NCI-H2196 (cell line): ENCODE measurements around the gene DDAH2.
A peak's percentile ranks its signal among the peaks of the same experiment; 100 is the strongest.
"Not testable (repeated sequence)": the region's sequence is repeated elsewhere in the genome, so short reads cannot be mapped to it uniquely, and the experiment has no call there.

ENCODE experiments used
- DNase-seq: peaks from one replicate; lab custom pipeline; 2025; ENCODE audit not compliant: unreplicated experiment; lab: John Stamatoyannopoulos, UW

DDAH2 gene

DNA sequence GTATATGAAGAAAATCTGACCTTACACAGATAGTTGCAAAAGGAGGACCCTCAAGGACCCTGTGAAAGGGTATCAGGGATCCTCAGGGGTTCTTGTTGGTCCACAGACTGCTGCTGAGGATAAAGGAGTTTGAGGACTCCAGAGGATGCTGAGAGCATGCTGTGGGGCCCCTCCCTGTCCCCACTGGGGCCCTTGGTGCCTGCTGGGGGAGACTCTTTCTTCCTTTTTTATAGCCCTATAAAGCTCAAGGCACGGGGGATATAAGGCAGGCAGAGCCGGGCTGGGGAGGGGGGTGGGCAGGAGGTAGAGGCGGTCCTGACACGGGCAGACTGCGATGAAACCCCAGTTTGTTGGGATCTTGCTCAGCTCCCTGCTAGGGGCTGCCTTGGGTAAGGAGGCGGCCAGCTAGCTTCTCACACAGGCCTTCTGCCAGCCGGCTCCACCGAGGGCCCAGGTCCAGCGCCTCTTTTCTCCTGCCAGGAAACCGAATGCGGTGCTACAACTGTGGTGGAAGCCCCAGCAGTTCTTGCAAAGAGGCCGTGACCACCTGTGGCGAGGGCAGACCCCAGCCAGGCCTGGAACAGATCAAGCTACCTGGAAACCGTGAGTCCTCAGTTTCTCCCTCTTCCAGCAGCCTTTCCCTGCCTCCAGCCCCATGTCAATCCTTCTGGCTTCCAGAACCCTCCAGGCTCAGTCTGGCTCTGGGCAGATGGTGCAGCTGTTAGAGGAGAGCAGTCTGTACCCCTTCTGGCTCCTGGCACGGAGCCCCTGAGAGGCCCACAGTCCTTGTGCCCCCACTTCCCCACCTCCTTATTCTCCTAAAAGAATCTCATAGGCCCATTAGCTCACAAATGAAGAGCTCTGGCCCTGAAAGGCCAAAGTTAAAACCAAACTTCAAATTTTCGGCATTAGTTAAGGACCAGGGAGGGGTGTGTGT is 13.8 kb downstream of the DDAH2 start, which contains the start of gene LY6G6D:
TSS of gene LY6G6D (plus strand) at position 327 of the 937 bp plus-strand sequence. CDS start at position 335, 8 bp downstream.
- DNase-seq, result no peak

DNA sequence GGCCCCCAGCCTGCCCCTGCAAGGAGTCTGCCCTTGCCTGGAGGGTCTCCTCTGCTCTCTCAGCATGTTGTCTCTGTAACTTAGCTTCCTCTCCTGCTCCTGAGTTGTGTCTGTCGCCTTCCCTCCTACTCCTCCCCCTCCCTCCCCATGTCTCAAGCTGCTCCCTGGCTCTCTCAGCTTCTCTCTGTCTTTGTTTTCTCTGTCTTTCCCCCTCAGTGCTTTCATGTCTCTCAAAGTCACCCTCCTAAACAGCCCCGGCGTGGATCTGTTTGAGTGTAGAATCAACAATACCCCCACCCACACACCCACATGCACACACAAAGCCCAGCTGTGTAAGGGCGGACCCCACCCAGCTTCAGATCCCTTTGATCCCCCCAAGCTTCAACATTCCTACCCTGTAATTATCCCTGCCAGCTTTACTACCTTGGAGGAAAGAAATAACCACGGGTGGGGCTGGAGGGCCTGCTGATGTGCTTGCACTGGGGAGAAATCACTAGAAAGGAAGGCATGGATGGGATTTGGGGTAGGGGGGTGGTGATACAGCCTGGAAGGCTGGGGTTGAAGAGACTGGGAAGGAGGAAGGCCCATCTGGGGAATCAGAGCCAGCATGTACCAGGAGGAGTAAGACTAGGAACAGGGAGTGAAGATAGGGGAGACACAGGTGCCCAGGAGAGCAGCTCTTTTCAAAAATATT is 15.0 kb downstream of the DDAH2 start:
- no peak for DNase-seq

DNA sequence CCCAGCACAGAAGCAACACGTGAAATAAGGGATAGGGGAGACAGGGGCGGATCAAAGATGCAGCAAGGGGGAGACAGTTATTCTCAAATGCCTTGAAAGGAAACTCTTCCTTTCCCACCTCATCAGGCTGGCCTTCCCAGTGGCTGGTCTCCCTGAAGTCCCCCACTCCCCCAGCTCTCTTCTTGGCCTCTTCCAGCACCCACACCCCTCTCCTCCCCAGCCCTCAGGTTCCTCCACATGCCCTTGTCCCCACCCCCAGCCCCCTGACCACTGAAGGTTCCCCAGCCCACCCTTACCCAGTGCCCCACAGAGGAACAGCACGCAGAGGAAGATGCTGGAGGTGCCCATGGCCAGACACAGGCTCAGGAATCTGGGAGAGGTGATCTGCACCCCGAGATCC is 15.6 kb downstream of the DDAH2 start:
- DNase-seq, result no peak

DNA sequence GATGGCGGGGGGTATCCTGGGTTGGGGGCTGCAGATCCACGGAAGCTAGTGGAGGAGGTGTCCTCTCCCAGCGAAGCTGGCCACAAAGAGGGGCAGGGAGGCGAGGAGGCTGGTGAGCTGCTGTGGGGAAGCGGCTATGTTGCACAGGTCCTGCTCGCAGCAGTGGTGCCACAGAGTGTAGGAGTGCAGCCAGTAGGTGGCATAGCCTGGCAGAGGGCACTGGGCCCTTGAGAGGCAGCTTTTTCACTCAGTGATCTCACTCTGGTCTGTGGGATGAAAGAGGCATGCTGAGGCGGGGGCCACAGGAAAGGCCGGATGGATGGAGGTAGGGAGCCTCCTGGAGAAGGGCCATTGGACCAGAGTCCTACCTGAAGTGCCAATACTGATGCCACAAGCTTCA is 16.8 kb downstream of the DDAH2 start:
- peak; percentile 16 for DNase-seq

DNA sequence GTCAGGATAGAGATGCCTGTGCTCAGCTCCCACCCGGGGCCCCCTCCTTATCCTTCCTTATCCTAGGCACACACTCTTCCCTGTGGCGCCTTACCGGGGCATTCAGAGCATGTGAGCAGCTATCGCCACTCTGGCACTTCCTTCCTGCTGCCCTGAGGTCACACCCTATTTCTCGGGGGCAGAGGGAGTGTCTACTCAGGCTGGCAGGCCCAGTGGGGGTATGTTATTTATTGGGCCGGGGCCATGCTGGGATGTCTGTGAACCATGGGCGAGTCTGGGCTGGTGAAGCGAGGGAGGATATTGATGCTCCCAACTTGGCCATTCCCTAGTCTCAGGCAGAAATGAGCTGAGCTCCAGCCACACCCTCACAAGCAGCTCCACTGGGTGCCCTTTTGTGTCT is 17.9 kb downstream of the DDAH2 start:
- DNase-seq, result no peak

DNA sequence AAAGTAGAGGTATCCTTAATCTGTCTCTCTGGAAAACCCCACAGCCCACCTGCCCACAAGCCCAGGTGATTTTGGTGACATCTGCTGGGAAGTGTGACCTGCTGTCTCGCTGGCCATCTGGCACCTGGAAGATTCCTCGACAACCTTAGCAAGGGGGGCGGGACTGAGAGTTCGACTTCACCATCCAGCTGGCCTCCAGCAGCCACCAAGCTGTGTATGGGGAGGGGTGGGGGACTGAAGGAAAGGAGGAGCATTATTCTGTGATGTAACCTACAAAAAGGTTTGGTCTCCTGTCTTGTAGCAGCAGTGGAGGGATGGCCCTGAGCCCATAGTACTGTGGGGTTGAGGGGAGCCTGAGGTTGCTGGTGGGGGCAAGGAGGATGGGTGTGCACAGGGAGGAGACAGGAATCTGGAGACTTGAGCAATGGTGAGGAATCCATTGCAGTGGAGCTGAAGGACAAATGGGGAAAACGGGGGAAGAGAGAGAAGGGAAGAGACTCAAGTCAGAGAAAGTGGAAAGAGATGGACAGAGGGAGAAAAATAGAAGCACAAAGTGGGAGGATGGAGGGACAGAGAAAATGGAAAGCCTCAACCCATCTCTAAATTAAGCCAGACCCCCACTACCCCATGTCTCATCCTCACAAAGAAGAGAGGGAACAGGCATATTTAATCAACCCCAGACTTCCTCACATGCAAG is 18.4 kb downstream of the DDAH2 start:
- DNase-seq, result no peak

DNA sequence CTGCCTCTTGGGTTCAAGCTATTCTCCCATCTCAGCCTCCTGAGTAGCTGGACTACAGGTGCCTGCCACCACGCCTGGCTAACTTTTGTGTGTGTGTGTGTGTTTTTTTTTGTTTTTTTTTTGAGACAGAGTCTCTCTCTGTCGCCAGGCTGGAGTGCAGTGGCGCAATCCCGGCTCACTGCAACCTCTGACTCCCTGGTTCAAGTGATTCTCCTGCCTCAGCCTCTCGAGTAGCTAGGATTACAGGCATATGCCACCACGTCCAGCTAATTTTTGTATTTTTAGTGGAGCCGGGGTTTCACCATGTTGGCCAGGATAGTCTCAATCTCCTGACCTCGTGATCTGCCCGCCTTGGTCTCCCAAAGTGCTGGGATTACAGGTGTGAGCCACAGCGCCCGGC is 19.9 kb downstream of the DDAH2 start:
- not testable (repeated sequence) for DNase-seq

DNA sequence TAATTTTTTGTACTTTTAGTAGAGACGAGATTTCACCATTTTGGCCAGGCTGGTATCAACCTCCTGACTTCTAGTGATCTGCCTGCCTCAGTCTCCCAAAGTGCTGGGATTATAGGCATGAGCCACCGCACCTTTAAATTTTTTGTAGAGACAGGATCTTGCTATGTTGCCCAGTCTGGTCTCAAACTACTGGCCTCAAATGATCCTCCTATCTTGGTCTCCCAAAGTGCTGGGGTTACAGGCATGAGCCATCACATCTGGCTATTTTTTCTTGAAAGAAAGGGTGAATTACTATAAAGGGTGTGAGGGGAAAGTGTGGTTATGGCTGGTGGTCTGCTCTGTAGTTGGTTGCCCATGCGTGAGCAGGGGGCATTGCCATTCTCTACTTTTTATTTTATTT is 20.9 kb downstream of the DDAH2 start:
- no peak for DNase-seq

DNA sequence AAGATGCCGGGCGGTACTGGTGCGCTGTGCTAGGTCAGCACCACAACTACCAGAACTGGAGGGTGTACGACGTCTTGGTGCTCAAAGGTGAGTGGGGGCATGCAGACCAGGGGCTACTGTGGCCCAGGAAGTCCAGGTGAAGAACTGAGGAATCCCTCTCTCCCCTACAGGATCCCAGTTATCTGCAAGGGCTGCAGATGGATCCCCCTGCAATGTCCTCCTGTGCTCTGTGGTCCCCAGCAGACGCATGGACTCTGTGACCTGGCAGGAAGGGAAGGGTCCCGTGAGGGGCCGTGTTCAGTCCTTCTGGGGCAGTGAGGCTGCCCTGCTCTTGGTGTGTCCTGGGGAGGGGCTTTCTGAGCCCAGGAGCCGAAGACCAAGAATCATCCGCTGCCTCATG is 21.4 kb downstream of the DDAH2 start:
- no peak for DNase-seq

DNA sequence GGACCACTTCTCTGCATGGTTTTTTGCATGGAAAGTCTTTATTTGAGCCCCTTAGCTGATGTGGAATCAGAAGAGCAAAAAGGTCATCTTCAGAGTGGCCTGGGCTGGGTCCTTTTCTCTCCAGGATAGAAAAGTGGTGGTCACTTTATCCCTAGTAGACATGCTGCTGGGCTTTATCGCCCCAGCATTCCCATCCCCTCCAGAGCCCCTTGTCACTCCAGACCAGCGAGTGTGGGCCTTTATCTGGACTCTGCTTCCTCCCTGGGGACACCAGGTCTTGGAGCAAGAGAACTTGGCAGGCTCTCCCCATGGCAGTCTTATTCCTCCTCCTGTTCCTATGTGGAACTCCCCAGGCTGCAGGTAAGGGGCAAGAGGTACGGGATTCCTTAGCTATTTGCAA is 22.5 kb downstream of the DDAH2 start, which contains the start of gene LY6G6F:
TSS of gene LY6G6F (plus strand) at position 268 of the 400 bp plus-strand sequence. CDS start at position 309, 41 bp downstream.
- DNase-seq, result no peak

DNA sequence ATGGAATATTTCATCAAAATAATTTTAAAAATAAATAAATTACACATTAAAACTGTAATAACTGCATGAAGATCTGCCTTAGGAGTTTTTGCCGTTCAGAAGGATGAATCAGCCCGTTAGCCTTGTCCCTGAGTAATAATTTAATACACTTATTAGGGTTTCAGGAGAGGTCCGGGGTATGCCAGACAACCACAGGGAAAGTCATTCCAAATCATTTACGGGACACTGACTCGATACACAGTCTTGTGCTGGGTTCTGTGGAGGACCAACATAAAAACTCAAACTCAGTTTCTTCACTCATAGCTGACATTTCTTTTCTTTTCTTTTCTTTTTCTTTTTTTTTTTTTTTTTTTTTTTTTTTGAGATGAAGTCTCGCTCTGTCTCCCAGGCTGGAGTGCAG is 23.2 kb downstream of the DDAH2 start:
- no peak for DNase-seq

DNA sequence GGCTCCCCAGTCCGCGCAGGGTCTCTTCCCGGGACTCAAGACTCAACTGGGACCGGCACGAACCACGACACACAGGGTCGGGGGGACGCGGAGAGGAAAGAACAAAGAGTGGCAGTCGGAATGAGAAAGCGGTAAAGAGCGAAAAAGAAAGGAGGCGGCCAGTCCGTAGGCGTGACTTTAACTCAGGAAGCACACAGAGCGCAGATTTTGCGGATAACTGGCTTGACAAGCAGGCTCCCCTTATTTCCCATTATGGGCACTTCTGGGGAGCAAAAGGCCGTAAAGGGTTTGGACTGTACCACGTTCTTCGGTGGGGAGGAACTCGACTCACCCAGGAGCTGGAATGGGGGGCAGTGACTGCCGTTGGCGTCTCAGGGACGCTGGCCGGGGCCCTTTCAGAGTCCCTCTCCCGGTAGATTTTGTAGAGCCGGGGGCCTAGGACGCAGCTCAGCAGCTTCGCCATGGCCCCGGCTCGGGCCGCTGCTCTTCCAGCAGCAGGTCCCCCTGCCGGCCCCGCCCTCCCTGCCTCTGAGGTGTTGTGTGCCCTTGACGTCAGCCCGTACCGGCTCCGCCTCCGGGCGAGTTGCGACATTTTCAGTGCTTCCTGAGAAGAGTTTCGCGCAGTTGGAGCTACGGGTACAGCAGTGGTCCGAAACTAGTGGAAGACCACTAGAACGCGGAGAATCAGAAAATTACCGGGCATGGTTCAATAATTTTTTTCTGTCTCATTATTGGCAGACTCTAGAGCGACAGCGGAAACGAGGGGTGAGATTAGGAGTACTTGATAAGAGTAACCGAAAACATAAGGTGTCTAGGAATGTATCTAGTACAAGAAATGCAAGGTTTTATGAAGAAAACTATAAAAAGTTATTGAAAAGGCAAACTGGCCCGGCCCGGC is 26.0 kb downstream of the DDAH2 start, which contains the start of gene ABHD16A:
TSS of gene ABHD16A (minus strand) at position 506 of the 898 bp plus-strand sequence. CDS start at position 463, 43 bp downstream.
- peak; percentile 97 for DNase-seq

DNA sequence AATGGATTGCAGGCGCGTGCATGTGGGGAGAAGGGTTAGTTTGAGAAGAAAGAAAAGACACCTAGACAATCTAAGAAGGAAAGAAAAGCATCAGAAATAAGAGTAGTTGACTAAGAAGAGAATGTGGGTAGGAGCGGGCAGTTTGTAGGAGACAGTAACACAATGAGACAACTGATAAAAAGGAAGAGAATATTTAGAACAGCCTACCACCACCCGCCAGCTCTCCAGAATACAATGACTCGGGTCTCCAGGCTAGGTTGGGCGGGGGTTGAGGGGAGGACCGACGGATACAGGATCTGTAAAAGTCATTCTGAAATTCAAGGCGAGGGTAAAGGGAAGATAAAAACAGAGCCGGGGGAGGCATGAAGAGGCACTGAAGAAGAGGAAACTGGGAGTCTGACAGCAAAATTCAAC is 26.7 kb downstream of the DDAH2 start:
- no peak for DNase-seq

DNA sequence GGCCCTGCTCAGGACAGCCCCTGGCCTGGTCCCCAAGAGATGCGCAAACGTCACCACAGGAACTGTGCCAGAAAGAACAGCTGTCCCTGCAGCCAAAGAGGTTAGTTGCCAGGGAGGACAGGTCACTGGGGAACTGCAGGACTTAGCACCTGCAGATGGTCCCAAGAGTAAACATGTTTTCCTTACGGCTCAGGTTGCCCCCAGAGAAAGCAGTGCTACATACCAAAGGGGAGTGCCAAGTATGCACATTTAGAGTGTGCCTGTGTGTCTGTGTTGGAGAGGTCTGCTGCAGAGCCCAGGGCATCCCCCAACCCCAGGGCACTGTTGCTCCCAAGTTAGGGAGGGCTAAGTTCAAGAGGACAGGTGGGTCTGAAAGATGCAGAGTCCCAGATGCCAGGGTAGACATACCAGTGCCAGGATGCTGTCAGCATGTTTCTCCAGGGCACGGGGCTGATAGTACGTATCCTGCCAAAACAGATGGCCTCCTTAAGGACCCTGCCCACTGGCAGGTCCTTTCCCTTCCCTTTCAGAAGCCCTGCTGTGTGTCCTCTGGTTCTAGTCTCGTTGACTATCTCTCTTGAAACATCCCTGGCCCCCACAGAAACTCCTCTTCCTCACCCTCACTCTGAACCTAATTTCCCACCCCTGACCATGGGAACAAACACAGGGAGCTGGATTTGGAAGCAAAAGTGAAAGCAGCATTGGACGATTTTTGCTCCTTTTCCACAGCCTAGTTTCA is 27.3 kb downstream of the DDAH2 start:
- peak; percentile 63 for DNase-seq

DNA sequence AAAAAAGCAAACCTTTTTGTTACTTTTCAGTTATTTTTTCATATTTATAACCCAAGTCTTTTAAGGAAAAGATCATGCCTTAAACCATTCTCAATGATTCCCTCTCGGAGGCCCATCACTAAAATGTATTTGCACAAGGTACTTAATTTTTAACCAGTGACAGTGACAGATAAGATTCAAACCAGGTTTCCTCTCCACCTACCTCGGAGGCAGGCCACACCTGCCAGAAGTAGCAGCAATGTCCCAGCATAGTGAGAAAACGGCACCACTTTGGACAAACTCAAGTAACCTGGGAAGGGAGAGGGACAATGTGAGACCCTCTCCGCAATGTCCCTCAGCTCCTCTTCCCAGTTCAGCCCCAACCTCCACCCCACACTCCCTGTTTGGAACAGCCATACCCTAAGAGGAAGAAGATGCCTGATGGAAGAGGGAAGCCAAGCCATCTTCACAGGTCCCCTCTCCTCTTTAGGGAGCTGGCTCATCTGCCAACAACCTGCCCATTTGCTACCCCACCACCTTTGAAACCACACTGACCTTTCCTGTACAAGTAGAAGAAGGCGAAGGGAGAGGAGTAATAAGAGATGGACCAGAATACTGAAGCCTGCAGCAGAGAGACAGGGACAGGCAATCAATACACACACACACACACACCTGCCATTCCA is 28.2 kb downstream of the DDAH2 start:
- DNase-seq, result no peak

DNA sequence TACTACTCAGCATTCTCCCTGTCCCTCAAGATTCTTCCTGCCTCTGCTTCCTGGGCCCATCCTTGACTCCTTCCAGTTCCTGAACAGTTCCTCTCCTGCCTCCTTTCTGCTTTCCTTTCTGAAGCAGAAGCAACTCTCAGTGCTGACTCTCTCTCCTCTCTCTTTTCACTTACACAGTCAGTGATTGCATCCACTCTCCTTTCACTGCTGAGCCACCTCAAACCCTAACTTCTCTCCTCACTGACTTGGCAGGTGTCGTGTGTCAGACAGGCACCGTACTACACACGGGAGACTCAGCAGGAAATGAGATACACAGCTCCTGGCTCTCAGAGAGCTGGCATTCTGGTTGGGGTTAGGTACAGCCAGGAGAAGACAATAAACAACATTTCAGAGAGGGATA is 31.5 kb downstream of the DDAH2 start:
- DNase-seq, result no peak

DNA sequence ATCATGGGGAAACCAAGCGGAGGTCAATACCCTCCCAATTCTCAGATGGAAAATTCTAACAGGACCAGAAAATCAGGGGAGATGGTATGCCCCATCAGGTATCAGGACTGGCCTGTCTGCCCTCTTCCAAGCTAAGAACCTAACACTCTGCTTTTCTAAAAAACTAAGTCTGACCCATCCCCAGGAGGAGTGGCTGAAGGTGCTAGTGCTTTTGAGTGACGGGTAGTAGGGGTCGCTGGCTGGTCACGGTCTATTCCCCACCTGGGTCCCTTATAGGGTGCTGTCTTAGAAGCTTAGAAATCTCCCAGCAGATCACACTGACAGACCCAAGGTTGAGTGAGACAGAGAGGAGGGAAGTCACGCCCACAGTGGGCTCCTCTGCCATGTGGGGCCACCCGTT is 35.6 kb downstream of the DDAH2 start:
- DNase-seq, result no peak

DNA sequence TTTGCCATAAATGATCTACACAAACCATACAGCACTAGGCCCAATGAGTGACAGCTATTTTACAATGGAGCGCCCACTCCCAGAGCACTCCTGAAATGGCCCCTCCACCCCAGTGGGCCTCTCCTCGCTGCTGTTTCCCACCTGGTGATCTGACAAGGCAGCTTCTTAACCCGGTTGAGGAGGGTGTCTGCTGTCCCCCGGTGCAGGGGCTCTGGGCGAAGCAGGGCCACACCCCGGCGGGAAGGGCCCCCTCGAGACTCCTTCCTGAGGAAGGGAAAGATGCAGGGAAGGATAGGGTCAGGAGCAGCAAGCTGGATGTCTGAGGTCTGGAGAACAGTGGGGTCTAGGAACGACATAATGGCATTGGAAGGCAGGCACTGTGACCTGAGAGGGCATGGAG is 36.2 kb downstream of the DDAH2 start:
- no peak for DNase-seq

DNA sequence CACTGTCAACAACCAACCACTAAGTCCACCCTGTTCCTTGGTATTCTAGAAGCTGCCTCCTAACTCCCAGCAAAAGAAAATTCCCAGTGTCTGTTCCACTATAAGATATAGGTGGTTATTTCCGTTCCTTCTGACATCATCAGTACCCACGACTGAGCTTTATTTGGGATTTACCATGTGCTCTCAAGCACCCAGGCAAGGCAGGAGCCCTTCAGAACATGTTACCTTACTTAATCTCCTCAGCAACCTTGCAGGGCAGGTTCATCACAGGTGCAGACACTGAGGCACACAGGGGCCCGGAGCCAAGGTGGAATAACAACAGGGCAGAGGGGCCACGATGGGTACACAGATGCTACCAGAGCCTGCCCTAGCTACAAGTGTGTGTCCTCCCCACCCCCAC is 36.7 kb downstream of the DDAH2 start:
- no peak for DNase-seq
